Hematopoietic multipotent progenitor cell treated with erythropoietin and hydrocortisone succinate and interleukin-3 and kit ligand, for 6 days (in vitro differentiated cells): ENCODE results near the gene CAMK2B.

Source experiments
- DNase-seq: peaks from one replicate; pipeline ENCODE4 v3.0.0-alpha.2; 2015

Gene CAMK2B

DNA sequence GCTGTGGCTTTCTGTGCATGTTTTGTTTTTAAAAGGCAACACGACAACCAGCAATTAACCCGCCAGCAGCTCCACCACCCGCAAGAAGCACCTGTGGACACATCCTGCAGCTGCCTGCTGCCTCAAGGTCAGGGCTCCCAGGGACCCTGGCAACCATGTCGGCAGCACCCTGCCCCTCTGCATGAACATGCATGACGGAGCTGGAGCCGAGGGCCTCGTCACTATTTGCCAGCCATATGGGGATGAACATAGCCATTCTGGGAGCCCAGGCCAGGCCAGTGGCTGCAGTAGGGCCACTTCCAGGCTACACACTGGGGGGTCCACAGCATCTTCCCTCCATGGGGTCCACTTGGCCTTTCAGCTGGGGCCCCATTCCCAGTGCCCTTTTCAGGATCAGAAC, 52.9 kb downstream of the CAMK2B start:
- no peak for DNase-seq

DNA sequence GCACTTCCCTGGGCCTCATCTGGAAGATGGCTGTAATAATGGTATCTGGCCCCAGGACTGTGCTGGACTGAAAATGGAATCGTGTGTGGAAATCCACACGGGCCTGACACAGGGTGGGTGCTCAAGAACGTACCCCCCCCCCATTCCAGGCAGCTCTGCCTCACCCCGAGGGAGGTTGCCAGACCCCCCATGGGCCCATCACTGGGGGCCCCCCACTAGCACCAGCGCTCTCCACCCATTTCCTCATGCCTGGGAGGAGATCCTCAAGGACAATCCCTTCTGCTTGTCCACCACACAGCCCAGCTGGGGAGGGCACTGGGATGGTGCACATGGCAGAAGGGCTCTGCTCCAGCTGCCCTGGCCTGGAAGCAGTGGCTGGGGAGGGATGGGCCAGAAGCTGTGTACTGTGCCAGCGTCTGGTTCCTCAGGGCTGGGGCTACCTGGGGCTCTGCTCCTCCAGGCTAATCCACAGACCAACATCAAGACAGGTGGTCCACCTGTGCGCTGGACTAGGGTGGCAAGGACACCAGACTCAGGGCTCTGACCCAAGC, 55.4 kb downstream of the CAMK2B start:
- DNase-seq: no peak

DNA sequence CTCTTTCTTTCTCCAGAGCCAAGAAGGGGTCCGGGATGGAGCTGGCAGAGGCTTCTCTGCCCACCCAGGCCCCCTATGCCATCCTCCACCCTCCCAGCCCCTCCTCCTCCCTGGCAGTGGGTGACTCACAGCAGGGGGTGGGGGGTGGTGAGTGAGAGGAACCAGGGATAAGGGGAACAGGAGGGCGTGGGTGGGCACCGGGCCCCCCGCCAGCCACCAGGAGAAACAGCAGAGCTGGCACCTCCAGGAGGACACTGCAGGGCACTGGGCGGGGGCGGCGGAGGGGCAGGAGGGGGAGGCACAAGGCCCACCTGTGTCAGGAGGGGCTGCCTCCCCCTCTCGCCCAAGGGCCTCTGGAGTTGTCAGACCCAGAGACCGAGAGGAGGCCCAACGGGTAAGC, 56.0 kb downstream of the CAMK2B start:
- DNase-seq: no peak

DNA sequence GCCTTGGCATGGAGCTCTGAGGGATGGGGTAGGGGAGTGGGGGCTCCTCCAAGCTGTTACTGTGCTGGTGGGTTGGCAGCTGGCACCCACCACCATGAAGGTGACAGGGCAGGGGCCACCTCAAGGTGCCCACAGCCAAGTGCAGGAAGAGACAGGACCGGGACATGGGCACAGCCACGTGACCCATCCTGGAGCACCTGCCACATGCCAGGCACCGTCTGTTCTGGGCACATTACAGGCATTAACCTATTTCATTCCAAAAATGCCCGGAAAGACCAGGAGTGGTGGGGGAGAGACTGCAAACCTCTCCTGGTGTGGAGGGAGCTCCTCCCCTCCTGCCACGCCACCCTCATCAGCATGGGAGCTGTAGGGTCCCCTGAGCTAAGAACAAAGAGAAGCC, 56.7 kb downstream of the CAMK2B start:
- no peak for DNase-seq

DNA sequence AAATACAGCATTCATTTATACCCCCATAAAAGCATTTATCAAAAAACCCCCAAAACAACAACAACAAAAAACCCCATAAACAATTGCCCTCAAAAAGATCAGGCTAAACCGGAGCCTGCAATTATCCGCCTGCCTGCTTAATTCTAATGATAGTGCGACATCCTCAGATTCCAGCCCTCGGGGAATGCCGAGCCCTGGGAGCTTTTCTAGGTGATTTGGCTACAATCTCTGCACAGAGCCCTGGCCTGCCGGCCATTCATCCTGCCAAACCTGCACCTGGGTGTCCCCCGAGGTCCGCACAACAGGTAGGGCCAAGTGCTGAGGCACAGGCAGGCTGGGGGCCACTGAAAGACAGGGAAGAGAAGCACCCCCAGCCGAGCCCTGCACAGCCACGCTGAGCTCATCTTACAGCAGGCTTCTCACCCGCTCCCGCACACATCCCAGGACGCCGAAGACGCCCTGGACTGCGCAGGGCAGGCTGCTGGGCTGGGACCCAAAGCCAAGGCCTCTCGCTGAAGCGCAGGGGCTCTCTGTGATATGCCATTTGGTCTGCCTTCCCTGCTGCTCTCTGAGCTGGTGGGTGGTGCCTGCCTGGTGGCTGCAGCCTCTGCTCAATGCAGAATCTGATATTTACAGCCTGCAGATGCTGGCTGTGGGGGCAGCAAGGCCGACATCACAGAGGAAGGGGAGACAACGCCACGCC, 57.5 kb downstream of the CAMK2B start:
- no peak for DNase-seq

DNA sequence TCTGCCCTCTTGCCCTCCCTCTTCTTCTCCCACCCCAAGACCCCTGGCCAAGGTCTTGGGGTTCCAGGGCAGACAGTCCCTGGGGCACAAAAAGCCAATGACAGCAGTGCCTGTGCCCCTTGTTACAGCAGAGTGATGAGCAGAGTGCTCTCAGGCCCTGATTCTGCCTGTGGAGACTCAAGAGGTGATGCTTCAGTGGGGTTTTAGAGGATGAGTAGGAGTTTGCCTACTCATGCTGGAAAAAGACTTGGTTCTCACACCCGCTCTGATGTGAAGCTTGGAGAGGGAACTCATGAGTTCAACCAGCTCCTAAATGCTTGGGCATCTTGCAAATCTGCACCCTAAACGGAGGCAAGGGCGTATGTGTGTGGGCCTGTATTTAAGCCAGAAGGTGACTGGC, 58.2 kb downstream of the CAMK2B start:
- no peak for DNase-seq

DNA sequence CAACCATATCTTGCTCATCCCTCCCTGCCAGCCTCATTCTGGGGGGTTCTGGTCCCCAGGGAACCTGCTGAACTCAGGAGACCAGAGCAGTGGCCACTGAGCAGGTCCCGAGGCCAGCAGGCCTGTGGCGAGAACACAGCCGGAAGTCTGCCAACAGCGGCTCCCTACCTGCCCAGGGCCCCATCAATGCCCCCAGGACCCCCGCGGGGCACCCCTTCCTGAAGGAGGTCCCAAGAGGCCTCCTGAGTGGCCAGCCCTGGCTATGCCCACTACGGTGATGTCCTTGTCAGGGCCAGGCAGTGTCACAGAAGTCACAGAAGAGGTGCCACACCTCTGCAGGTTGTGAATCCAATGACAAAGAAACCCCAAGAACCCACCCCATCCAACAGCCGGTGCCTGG, 58.9 kb downstream of the CAMK2B start:
- DNase-seq: no peak

DNA sequence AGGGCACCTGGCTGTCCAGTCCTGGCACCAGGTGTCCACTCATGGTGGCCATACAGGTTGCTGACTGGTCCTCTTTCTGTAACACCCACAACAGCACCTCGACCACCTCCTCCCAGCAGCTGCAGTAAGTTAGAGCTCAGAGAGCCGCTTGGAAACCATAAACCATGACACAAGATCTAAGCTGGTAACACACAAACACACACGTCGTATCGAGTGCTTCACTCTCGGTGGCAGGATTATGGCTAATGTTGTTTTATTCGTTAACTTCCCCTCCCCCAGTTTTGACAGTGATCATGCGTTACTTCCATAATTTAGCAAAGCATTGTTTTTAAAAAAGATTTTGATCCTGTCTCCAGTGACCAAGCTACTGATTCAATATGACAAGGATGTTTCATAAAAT, 59.7 kb downstream of the CAMK2B start:
- no peak for DNase-seq

DNA sequence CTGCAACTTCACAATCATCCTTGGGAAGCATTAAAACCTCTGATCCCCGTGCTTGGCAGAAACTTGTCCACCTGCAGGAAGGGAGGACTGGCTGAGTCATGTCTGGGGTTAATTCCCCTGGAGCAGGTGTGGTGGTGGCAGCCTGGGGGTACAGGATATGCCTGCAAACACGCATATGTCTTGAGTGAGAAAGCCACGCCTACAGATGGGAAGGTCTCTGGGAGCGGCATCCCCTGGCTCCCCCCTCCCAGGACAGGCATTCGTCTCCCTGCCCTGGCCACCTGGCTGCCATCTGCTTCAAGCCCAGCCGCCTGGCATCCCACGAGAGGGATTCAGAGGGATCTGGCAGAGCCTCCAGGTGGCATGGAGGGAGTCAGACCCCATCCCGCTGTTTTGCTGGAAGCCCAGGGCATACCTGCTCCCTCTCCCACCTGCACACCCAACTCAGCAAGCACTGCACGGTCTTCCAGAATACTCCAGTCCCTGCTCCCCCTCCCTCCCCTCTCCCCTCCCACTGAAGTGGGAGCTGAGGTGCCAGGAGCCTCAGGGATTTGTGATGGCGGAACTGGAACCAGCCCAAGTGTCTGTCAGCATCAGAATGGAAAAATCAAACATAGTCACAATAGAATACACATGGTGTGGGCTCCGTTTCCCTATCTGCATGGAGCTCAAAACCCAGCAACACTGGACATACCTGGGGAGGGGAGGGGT, 61.0 kb downstream of the CAMK2B start:
- no peak for DNase-seq

DNA sequence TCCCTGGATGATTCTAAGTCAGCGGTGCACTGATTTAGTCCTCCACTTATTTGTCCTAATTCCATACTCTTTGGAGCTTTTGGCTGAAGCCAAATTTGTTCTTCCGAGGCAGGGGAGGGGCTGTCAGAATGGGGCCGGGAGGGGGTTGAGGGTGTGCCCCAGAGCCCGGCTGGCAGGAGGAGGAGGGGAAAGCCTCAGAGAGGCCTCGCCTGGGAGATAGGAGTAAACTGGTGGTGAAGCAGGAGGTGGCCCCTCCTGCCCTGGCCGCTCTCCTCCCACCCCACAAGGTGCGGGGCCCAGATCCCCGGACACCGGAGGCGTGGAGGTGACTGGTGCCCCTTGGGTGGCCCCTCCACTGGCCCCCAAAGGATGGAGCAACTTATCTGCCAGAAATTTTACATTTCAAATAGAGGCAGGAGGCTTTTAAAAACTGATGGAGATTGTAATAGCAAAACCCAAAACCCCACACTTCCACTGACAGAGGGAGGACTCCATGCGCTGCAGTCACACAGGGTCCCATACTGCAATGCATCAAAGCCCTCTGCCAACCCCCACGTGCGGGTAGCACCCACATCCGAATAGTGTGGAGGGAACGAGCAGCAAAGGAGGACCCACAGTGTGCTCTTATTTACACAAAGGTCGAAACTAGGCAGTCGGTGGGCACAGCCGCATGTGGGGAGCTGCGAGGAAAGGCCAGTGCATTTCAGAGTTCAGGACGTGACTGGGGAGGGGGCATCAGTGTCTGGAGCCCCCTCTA, 61.9 kb downstream of the CAMK2B start:
- DNase-seq: no peak

DNA sequence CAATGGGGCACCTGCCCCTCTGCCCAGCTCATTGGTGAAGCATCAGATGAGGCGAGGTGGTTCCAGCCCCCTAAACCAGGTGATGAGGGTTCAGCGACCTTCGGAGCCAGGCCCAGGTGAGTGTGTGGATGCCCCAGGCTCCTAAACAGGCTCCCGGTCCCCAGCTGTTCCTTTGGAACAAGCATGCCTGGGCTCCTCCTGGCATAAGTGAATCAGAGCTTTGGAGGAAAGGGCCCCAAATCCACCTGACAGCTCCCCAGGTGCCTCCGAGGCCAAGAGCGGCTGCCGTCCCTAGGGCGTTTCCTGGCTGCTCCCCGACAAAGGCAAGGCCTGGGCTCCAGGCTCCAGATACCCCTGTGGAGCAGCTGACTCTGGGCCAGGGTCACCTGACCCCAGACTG, 63.4 kb downstream of the CAMK2B start:
- no peak for DNase-seq

DNA sequence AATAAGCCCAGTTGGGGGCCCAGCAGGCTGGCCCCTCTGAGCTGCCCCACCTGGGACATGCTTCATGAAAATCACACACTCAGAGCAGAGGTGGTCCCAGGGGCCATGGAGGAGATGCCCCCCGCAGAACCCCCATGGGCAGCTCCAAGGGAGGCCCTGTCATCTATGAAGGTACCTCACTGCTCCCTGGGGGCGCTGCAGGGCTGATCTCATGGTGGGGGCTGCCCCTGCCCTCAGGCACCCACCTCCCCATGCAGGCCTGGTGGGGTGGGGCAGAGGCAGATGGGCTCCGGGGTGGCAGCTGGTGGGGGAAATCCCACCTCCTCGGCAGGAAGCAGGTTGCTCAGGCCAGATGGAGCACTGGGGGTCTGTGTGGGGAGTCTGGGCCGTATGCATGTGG, 64.2 kb downstream of the CAMK2B start:
- no peak for DNase-seq

DNA sequence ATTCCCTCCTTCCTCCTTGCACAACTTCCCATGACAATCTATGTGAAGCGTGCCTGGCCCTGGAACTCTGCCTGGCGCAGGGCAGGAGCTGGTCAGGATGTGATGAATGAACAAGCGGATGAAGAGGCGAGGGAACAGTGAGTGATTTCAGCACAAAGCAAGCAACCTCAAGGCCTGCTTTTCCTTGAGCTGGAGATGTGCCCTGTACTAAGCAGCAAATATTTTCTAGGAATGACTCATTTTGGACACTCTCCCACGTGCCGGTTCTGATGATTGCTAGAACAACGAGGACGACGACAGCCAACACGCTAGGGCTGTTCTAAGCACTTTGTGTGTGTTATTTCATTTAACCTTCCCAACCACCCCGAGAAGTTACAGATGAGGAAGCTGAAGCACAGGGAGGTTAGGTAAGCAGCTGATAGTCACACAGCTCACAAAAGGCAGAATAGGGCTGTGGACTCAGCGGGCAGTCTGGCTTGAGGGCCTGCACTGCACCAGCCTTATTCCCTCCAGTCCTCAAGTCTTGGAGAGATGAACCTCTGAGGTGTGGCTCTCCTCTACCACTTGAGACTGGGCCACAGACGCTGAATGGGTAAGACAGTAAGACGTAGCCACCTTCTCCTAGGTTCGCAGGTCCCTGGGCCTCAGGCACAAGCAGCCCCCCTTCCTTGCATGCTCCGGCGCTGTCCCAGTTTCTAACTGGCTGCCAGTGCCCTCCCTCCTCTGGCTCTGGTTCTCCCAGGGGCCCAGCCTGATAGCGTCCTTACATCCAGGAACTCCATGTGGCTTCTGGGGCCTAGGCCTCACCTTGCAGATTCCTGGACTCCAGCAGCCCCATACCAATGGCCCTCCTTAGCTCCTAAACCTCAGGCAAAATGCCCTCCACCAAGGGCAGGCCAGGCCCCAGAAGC, 65.6 kb downstream of the CAMK2B start:
- no peak for DNase-seq

DNA sequence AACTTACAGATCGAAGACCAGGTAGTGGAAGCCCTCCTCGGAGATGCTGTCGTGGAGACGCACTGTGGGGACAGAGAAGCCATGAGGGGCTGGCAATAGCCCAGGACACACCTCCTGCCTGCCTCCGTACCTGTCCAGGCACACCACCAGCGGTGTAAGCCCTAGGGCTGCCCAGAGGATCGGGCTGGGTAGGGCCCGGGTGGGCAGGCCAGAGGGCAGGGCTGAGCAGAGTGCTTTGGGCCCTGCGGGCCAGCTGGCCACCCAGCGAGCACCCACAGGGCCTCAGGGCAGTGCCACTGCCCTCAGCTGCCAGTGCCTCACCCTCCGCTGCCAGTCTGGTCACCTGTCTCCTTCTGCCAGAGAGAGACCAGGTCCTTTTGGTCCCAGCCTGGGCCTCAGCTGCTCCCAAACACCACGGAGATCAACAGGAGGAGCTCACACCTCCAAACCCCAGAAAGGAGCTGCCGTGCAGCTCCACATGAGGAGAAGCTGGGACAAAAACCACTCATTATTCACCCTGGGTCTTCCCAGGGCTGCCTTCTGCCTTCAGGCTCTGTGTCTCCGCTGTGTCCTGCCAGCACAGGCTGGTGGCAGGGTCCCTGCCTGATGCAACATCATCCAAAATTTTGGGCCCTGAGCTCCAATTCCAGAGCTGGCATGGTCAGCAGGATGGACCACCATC, 66.4 kb downstream of the CAMK2B start:
- no peak for DNase-seq

DNA sequence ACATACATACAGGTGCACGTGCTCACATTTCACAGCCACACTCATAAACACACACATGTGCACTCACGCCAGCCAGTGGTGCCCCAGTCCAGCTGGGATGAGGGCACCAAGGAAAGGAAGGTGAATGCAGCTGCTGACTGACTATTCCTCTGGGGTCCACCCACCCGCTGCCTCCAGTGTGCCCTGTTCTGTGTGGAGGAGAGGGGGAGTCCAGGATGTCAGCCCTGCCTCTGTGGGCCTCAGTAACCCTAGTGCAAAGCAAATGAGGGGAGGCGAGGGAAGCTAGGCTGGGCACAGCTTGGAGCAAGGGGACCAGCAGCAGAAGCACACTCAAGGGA, 67.0 kb downstream of the CAMK2B start:
- no peak for DNase-seq

DNA sequence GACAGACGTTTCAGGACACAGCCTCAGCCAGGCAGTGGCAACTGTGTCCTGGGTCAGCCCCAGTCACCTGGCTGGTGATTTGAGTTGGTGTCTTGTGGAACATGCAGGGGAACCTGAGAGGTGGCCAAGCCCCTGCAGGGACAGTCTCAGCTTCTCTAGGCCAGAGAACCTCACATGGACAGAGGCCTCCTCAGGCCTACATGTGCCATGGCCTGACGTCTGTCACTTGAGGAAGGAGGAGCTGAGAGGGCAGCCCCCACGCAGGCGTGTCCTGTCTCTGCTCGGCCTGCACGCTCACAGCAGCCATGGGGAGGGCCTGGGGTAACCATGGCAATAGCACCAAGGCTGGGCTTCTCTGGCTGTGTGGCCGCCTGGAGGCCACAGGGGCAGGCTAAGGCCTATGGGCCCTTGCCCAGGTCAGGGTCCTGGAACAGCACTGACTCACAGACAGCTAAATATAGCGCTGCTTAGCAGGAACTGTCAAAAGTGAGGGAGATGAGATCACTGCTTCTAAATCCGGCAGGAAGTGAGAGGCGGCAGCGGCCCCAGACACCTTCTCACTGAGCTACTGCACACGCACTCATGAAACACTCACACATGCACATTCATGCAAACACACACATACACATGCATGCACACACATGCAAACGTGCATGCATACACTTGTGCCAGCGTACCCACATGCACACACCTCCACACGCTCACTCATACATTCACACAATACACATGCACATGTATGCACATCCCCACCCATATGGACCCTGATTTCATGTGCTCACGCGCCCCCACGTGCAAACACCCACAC, 67.6 kb downstream of the CAMK2B start:
- DNase-seq: peak; percentile 45

DNA sequence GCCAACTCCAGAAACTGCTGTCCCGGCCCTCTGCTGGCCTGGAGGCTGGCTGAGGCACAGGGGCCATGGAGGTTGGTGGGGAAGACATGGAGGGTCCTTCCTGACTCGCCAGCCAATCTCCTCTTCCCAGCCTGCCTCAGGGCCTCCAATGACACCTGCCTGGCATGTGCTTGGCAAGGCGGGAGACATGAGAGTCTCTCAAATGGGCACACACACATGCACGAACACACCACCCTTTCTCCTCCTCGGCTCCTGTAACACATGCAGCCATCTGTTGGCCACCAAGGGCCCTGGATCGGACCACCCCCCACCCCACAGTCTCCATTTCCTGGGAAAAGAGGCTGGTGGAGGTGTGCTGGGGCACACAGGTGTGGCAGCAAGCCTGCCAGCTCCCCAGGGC, 68.2 kb downstream of the CAMK2B start:
- no peak for DNase-seq

DNA sequence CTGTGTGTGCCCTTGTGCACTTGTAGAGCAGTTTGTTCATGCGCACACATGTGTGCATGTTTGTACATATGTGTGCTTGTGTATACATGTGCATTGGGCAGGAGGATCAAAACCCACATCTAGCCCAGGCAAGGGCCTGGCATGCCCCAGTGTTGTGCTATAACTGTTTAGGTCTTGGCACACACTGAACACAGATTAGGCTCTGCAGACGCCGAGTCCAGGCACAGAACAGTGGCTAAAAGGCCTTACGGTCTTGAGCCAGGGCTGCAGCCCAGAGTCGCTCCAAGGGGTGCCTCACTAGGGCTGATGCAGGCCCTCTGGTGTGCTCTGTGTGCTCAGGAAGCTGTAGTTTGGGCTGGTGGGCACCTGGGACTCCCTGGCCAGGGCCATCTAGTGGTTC, 68.9 kb downstream of the CAMK2B start:
- DNase-seq: no peak

DNA sequence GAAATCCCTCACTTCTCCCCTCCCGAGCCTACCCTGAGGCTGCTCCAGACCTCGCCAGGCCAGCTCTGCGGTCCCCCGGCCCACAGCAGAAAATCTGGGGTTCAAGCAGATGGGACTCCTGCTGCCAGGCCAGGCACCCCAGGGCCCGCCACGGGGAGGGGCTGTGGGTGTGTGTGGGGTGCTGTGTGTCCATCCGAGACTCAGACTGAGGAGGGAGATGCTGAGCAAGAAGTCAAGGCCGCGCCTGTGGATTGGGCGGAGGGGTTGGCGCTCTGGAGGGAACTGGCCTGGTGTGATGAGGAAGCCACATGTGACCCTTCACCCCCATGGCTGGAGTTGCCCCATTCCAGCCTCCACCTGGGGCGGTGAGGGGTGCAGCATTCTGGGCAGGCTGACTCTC, 73.5 kb downstream of the CAMK2B start:
- no peak for DNase-seq

DNA sequence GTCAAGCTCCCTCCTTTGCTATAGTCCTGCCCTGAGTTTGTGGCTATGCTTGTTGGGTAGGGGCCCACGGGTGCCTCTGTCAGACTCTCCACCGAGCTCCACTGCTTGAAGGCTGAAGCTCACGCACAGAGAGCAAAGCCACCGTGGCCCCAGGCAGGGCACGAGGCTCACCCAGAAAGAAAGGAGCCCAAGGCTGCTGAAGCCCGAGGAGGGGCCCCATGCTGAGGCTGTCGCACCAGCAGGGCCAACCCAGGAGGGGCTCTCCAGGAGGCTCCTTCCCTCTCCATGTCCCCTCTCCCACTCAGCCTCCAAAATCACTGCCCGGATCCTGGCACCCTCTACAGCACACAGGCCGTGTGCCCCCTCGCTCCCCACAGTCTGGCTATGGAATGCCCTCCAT, 74.1 kb downstream of the CAMK2B start:
- DNase-seq: no peak

DNA sequence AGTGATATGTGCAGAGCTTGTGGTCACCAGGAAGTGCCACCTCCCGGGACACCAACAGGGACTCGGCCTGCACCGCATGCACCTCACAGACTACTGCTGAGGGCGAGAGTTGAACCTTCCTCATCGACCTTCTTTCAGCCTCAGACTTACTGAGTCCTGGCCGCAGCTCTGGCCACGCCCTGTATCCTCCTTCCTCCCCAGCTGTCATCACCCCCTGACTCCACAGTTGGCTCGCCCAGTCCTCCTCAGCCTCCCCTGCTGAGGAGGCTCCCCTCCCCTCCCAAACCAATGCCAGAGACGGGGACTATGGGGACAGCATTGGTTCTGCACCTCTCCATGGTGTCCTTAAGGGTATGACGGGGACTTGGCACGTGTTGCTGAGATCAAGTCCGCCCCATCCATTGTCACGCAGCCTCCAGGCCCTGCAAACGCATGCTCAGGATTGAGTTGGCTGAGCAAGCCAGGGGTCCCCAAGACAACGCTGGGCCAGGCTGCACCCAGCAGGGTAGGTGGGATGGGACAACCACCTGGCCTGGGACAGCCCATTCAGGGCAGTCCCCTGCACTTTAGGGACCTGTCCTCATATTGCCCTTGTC, 75.7 kb downstream of the CAMK2B start:
- no peak for DNase-seq
